GM19328 (cell line): ENCODE data around the gene PPM1M.

Source experiments
- ATAC-seq: cut with Tn5 transposase; IDR thresholded peaks from one replicate; pipeline ENCODE4 v1.9.1; 2021; ENCODE audit warnings: mild to moderate bottlenecking, moderate library complexity; ENCODE audit not compliant: unreplicated experiment

The PPM1M gene

GRCh38 chr3:52229656-52230055, 15.9 kb upstream of the PPM1M start:
- no peak for ATAC-seq

DNA sequence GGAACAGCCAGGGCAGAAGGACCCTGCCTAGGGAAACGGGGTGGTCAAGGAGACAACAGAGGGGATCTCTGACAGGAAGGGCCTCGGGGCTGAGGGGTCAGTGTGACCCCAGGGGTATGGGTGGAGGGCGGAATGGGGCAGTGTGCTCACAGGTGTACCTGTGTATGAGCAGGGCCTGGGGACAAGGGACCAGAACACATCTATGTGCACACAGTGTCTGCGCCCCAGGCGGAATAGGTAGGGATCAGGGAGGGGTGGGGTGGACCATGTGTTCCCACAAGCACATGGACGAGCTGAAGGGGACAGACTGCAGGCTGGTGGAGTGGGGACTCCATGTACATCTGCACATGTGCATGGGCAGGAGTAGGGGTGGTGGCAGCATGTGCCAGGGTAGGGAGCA, 15.1 kb upstream of the PPM1M start:
- ATAC-seq: no peak

- ATAC-seq: no peak
These were observed 14.6 kb upstream of the PPM1M start for GRCh38 chr3:52230889-52231499.

GRCh38 chr3:52231502-52232278, 13.9 kb upstream of the PPM1M start:
- no peak for ATAC-seq

- no peak for ATAC-seq
These were observed 13.1 kb upstream of the PPM1M start for GRCh38 chr3:52232279-52233107.

GRCh38 chr3:52233108-52233591, 12.4 kb upstream of the PPM1M start:
- ATAC-seq: no peak

GRCh38 chr3:52233968-52234367, 11.6 kb upstream of the PPM1M start:
- no peak for ATAC-seq

- no peak for ATAC-seq
These were observed 10.8 kb upstream of the PPM1M start for GRCh38 chr3:52234516-52235447.

- ATAC-seq: no peak
These were observed 9.1 kb upstream of the PPM1M start for GRCh38 chr3:52236424-52236886.

GRCh38 chr3:52237006-52237656, 8.4 kb upstream of the PPM1M start:
- no peak for ATAC-seq

- no peak for ATAC-seq
These were observed 7.8 kb upstream of the PPM1M start for GRCh38 chr3:52237657-52238172.

- ATAC-seq: no peak
These were observed 7.3 kb upstream of the PPM1M start for GRCh38 chr3:52238193-52238760.

DNA sequence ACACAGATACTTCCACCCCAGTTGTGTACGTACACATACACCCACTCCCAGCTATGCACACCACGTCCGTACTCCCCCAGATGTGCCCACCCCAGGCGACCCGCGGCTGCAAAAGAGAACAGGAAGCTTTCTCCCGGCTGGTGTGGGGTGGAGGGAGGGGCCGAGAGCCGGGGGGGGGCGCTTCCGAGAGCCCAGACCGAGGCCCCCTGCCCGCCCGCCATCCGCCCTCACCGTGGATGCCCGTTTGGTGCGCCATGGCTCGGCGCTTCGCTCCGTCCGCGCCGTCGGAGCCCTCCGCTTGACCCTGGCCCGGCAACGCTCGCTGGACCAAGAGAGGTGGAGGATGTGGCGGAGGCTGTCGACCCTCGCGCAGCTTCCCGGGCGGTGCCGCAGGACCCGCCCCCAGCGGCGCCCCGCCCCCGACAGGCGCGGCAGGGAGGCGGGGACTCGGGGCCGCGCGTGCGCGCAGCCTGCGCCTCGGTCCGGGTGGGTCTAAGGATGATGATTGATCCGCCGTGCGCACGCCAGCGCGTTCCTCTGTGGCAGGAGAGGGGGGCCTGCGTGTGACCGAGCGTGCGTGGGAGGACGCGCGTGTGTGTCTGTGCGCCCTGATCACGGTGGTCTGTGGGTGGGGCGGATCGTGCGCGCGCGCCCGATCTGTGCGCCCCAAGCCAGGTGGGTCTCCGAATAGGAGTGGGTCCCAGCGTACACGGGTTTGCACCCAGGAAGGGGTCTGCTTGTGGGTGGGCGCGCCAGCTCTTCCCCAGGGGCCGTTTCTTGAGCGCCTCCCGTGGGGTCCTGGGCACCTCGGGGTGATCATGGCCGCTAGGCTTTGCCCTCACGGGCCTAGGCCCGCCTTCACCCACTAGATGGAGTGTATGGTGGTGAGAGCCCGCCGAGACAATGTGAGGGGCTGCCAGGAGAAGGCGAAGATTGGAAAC, 6.5 kb upstream of the PPM1M start, which contains the start of gene TWF2:
Gene TWF2 (minus strand): TSS at position 398 of the 941 bp plus-strand sequence. CDS start 142 bp downstream, at position 256.
- ATAC-seq: peak; percentile 86

GRCh38 chr3:52240059-52240885, 5.3 kb upstream of the PPM1M start:
- no peak for ATAC-seq

GRCh38 chr3:52240886-52241370, 4.6 kb upstream of the PPM1M start:
- ATAC-seq: no peak

GRCh38 chr3:52242039-52242438, 3.5 kb upstream of the PPM1M start:
- no peak for ATAC-seq
